Panc1 (cell line): Measurements from ENCODE around the gene TC2N. TPM values are rescaled to one million over a fixed set of nuclear protein-coding genes. Genes with fewer than 3 reads are reported as not detected.

Experiments used
- ATAC-seq: fragments of 200-7000 bp; cut with Tn5 transposase; 2 replicates; pipeline ENCODE4 v1.9.1; 2020; ENCODE audit warnings: mild to moderate bottlenecking, moderate library complexity
- BruUV-seq: library from RNA; stranded (reverse); fragments of 400-500 nt; replicated peaks from 2 replicates; lab custom pipeline; 2021; lab: Mats Ljungman, UMichigan
- CTCF ChIA-PET: fragments of 300-600 bp; sonication (Branson Sonifier 250); formaldehyde crosslinking; loops from one replicate; lab custom pipeline; 2022; ENCODE audit warnings: antibody characterized with exemption; lab: Charles Lee
- POLR2A ChIA-PET: fragments of 300-600 bp; sonication (Branson Sonifier 250); formaldehyde crosslinking; loops from one replicate; lab custom pipeline; 2022; ENCODE audit warnings: antibody characterized with exemption; lab: Charles Lee
- DNase-seq: peaks from one replicate; pipeline ENCODE4 v3.0.0-alpha.2; 2010; ENCODE audit warnings: low read depth, low spot score
- H3K27ac ChIP-seq: 2 replicates; pipeline ENCODE4 v1.5.1; 2011; ENCODE audit warnings: mild to moderate bottlenecking, low read length, inconsistent platforms
- H3K27me3 ChIP-seq: fragments of 200-500 bp; sonication (Bioruptor generic); 2 replicates; pipeline ENCODE4 v1.6.0; 2014; ENCODE audit warnings: low read length, inconsistent platforms; ENCODE audit not compliant: control insufficient read depth, insufficient read depth
- H3K36me3 ChIP-seq: fragments of 200-500 bp; sonication (Bioruptor generic); 2 replicates; pipeline ENCODE4 v1.5.1; 2014; ENCODE audit warnings: inconsistent platforms, mild to moderate bottlenecking, low read length, moderate library complexity; ENCODE audit not compliant: control insufficient read depth, insufficient read depth
- H3K4me1 ChIP-seq: 2 replicates; pipeline ENCODE4 v1.5.1; 2011; ENCODE audit warnings: inconsistent platforms, mild to moderate bottlenecking, low read length, moderate library complexity; ENCODE audit not compliant: control insufficient read depth, insufficient read depth
- H3K4me3 ChIP-seq, 2 experiments: 2 replicates each; pipeline ENCODE4 v1.5.1; 2011 to 2012; ENCODE audit warnings: low read depth in 2 of 2, low read length in 2 of 2, mild to moderate bottlenecking in 2 of 2, inconsistent platforms in 1 of 2, moderate library complexity in 1 of 2
- H3K9me3 ChIP-seq: fragments of 200-500 bp; sonication (Bioruptor generic); 2 replicates; pipeline ENCODE4 v1.5.1; 2014; ENCODE audit warnings: low read depth, mild to moderate bottlenecking, inconsistent platforms, low read length, moderate library complexity; ENCODE audit not compliant: control insufficient read depth, insufficient read depth
- CTCF ChIP-seq: fragments of 450-650 bp; IDR thresholded peaks from 2 replicates; pipeline ENCODE4 v1.5.1; 2017; ENCODE audit warnings: mild to moderate bottlenecking
- POLR2AphosphoS5 ChIP-seq: IDR thresholded peaks from 2 replicates; pipeline ENCODE4 v1.6.1; 2012; ENCODE audit warnings: mild to moderate bottlenecking, low read depth, low read length, moderate library complexity
- REST ChIP-seq, 2 experiments: IDR thresholded peaks; 2 replicates each; pipeline ENCODE4 v1.6.1; 2011 to 2012; ENCODE audit warnings: low read depth in 2 of 2, control low read depth in 1 of 2, low read length in 1 of 2, mild to moderate bottlenecking in 1 of 2, moderate library complexity in 1 of 2; ENCODE audit not compliant: insufficient read depth in 1 of 2
- SIN3A ChIP-seq: IDR thresholded peaks from 2 replicates; pipeline ENCODE4 v1.6.1; 2012; ENCODE audit warnings: low read depth, mild to moderate bottlenecking, low read length, moderate library complexity, borderline replicate concordance; ENCODE audit not compliant: insufficient read depth
- TCF7L2 ChIP-seq: IDR thresholded peaks from 2 replicates; pipeline ENCODE4 v1.6.1; 2011; ENCODE audit warnings: mild to moderate bottlenecking, low read depth, low read length, inconsistent platforms
- in situ Hi-C: cut with HindIII; loops from 2 replicates; pipeline ENCODE4 v1.10.0; 2016; ENCODE audit warnings: low sequenced_read_pairs, low pct_unique_long_range_greater_than_20kb
- intact Hi-C: fragments of 100-400 bp; cut with micrococcal nuclease; formaldehyde crosslinking; loops from one replicate; pipeline ENCODE4 v1.10.0; 2022; ENCODE audit not compliant: unreplicated experiment
- total RNA-seq: library from RNA; stranded (reverse); gene quantifications from one replicate; pipeline ENCODE4 v1.2.1, GENCODE V29; 2021; ENCODE audit not compliant: unreplicated experiment

The TC2N gene
- total RNA-seq, 1 experiment from 2014 or later = 0.49 TPM

GRCh38 chr14:91889477-91890211 is 22.3 kb upstream of the TC2N start:
- no peak for TF ChIP-seq REST (IDR thresholded peaks at IDR 0.05; ENCODE audit: insufficient read depth in 1 of 2, low read depth in 2 of 2, low read length in 1 of 2)
- no peak for TF ChIP-seq SIN3A
- no peak for TF ChIP-seq TCF7L2
- TF ChIP-seq CTCF = no peak
- TF ChIP-seq POLR2AphosphoS5 = no peak
- no peak overlapping the region for H3K27ac ChIP-seq
- no peaks in the 10 kb centered on the region for H3K9me3 ChIP-seq
- no peaks in the 10 kb centered on the region for H3K4me1 ChIP-seq
- H3K36me3 ChIP-seq = no peaks in the 10 kb centered on the region
- H3K27me3 ChIP-seq = no peaks in the 10 kb centered on the region
- H3K4me3 ChIP-seq = no peak overlapping the region
- BruUV-seq = no TSS peak
- in situ Hi-C loops = no loop called here
- ATAC-seq (no peak), DNase-seq (no peak)
- intact Hi-C loops = no loop called here
- ChIA-PET POLR2A (no interaction called here), CTCF (no interaction called here)

GRCh38 chr14:91888641-91889476 is 21.5 kb upstream of the TC2N start:
- no peak for TF ChIP-seq SIN3A
- no peak for TF ChIP-seq REST (IDR thresholded peaks at IDR 0.05; ENCODE audit: insufficient read depth in 1 of 2, low read depth in 2 of 2, low read length in 1 of 2)
- no peak for TF ChIP-seq POLR2AphosphoS5
- TF ChIP-seq TCF7L2 = no peak
- no peak for TF ChIP-seq CTCF
- H3K27me3 ChIP-seq = no peaks in the 10 kb centered on the region
- in situ Hi-C loops = no loop called here
- H3K36me3 ChIP-seq = no peaks in the 10 kb centered on the region
- intact Hi-C loops = no loop called here
- H3K4me1 ChIP-seq = no peaks in the 10 kb centered on the region
- POLR2A ChIA-PET = no interaction called here
- DNase-seq (no peak), ATAC-seq (no peak)
- no TSS peak for BruUV-seq
- no peaks in the 10 kb centered on the region for H3K9me3 ChIP-seq
- CTCF ChIA-PET = no interaction called here
- H3K4me3 ChIP-seq = no peak overlapping the region
- H3K27ac ChIP-seq = no peak overlapping the region
